Kidney (tissue), 14 donors: ENCODE results near the gene SHISAL1. TPM values are rescaled to one million over a fixed set of nuclear protein-coding genes. Genes with fewer than 3 reads are reported as not detected.
A peak's percentile ranks its signal among the peaks of the same experiment; 100 is the strongest.
"Not testable (repeated sequence)": the region's sequence is repeated elsewhere in the genome, so short reads cannot be mapped to it uniquely, and the experiment has no call there.

ENCODE experiments used
- DNase-seq, 5 donors: peaks; one replicate each; pipeline ENCODE4 v3.0.0-alpha.2; 2013 to 2020
- FAIRE-seq: peaks from 2 replicates; lab custom pipeline; 2012; peaks lifted over from hg19 to GRCh38; lab: Jason Lieb, UNC
- H3K27ac ChIP-seq, 2 donors: one replicate each; pipeline ENCODE4 v1.7.0; 2013; ENCODE audit warnings: low read depth in 2 of 2, low read length in 2 of 2, inconsistent platforms in 1 of 2
- H3K27me3 ChIP-seq: one replicate; pipeline ENCODE4 v1.7.1; 2013; ENCODE audit warnings: low read length, inconsistent platforms; ENCODE audit not compliant: control insufficient read depth, insufficient read depth
- H3K36me3 ChIP-seq, 3 donors: one replicate each; pipeline versions ENCODE4 v1.7.0 to v1.7.1; 2013; ENCODE audit warnings: low read length in 3 of 3, control low read depth in 1 of 3, inconsistent platforms in 1 of 3; ENCODE audit not compliant: insufficient read depth in 3 of 3, control insufficient read depth in 2 of 3
- H3K4me1 ChIP-seq, 3 donors: one replicate each; pipeline versions ENCODE4 v1.7.0 to v1.7.1; 2013; ENCODE audit warnings: low read length in 3 of 3, inconsistent platforms in 1 of 3, low read depth in 1 of 3; ENCODE audit not compliant: control insufficient read depth in 2 of 3, insufficient read depth in 2 of 3
- H3K4me3 ChIP-seq, 3 donors: one replicate each; pipeline versions ENCODE4 v1.7.0 to v1.8.1; 2013; ENCODE audit warnings: low read length in 3 of 3, control low read depth in 1 of 3, inconsistent platforms in 1 of 3
- H3K9ac ChIP-seq, 3 donors: one replicate each; pipeline versions ENCODE4 v1.7.0 to v1.7.1; 2013; ENCODE audit warnings: low read length in 3 of 3, control low read depth in 1 of 3, inconsistent platforms in 1 of 3
- H3K9me3 ChIP-seq, 3 donors: one replicate each; pipeline versions ENCODE4 v1.7.0 to v1.7.1; 2013; ENCODE audit warnings: low read length in 3 of 3, control low read depth in 1 of 3, inconsistent platforms in 1 of 3; ENCODE audit not compliant: control insufficient read depth in 2 of 3, insufficient read depth in 1 of 3
- intact Hi-C: fragments of 100-400 bp; cut with DNase I; formaldehyde crosslinking; loops from one replicate; pipeline ENCODE4 v1.11.1; 2022
- polyA plus RNA-seq: library from polyadenylated mRNA; stranded (reverse); fragments of 350-450 nt; fragmentation: Illumina TruSeq; extraction: RNeasy Lipid Tissue Mini Kit (QIAGEN cat#74804); gene quantifications from one replicate; pipeline ENCODE4 v1.2.3, GENCODE V29; 2014; ENCODE audit warnings: low read depth, low replicate concordance; ENCODE audit not compliant: insufficient read depth
- total RNA-seq: library from RNA; stranded (reverse); fragmentation: NEBNext Ultra II Directional; extraction: Animal tissue kit (Norgen Biotek cat#: 25700); gene quantifications from one replicate; pipeline ENCODE4 v1.2.1, GENCODE V29; 2021
- TF ChIP-seq, protein P1 (sequence below): IDR thresholded peaks from 3 replicates; pipeline ENCODE4 v1.5.1; 2012; ENCODE audit warnings: mild to moderate bottlenecking, moderate library complexity, borderline replicate concordance; ENCODE audit not compliant: insufficient read depth; ENCODE audit errors: extremely low read depth
- donor health status: control.
- donor health status: control.
- donor health status: control.
- donor health status: control.
- donor health status: control.
- donor health status: DM: yes; HTN: yes; CAD: no.
- donor health status: Normal renal cell carcinoma (clear cell type).

Gene SHISAL1
- total and polyA plus RNA-seq, 2 donors from 2014 or later: 0.04 to 1.1 TPM

GRCh38 chr22:44304354-44304753 is 8.4 kb downstream of the SHISAL1 start:
- Histone ChIP-seq H3K27ac (no peak overlapping the region), H3K4me1 (no peaks in the 10 kb centered on the region), H3K36me3 (no peaks in the 10 kb centered on the region), H3K9ac (no peak overlapping the region), H3K27me3 (no peaks in the 10 kb centered on the region), H3K4me3 (no peak overlapping the region), H3K9me3 (no peaks in the 10 kb centered on the region)
- DNase-seq: peak in 1 of 5 donors; percentile 34
- FAIRE-seq: no peak
- intact Hi-C loops: no loop called here
- TF ChIP-seq, protein P1, sequence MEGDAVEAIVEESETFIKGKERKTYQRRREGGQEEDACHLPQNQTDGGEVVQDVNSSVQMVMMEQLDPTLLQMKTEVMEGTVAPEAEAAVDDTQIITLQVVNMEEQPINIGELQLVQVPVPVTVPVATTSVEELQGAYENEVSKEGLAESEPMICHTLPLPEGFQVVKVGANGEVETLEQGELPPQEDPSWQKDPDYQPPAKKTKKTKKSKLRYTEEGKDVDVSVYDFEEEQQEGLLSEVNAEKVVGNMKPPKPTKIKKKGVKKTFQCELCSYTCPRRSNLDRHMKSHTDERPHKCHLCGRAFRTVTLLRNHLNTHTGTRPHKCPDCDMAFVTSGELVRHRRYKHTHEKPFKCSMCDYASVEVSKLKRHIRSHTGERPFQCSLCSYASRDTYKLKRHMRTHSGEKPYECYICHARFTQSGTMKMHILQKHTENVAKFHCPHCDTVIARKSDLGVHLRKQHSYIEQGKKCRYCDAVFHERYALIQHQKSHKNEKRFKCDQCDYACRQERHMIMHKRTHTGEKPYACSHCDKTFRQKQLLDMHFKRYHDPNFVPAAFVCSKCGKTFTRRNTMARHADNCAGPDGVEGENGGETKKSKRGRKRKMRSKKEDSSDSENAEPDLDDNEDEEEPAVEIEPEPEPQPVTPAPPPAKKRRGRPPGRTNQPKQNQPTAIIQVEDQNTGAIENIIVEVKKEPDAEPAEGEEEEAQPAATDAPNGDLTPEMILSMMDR: no peak

DNA sequence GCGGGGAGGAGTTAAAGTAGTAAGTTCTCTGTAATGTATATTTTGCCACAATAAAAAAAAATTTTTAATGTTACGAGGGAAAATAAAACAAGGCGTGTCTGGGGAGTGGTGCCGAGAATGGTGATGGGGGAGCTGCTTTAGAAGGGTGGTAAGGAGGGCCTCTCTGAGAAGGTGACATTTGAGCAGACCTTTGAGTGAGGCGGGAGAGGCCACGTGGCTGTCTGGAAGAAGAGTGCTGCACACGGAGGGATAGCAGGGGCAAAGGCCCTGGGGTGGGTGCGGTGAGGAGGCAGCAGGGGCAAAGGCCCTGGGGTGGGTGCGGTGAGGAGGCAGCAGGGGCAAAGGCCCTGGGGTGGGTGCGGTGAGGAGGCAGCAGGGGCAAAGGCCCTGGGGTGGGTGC is 10.4 kb downstream of the SHISAL1 start:
- FAIRE-seq, intact Hi-C loops: not testable (repeated sequence)

GRCh38 chr22:44301039-44301438 is 11.7 kb downstream of the SHISAL1 start:
- TF ChIP-seq, protein P1: no peak
- Histone ChIP-seq H3K9me3 (no peaks in the 10 kb centered on the region), H3K4me1 (no peaks in the 10 kb centered on the region), H3K4me3 (no peak overlapping the region), H3K27me3 (no peaks in the 10 kb centered on the region), H3K36me3 (no peaks in the 10 kb centered on the region), H3K27ac (no peak overlapping the region), H3K9ac (no peak overlapping the region)
- DNase-seq (no peak), FAIRE-seq (no peak)
- intact Hi-C loops: no loop called here

More for the DNA sequence above, 10.4 kb downstream of the SHISAL1 start:
- not testable (repeated sequence) for H3K4me1 ChIP-seq, H3K27me3 ChIP-seq, H3K4me3 ChIP-seq, H3K27ac ChIP-seq, H3K9me3 ChIP-seq, H3K9ac ChIP-seq, H3K36me3 ChIP-seq, DNase-seq

- H3K9ac ChIP-seq: no peak overlapping the region
- DNase-seq (no peak), FAIRE-seq (no peak)
- H3K27me3 ChIP-seq: no peaks in the 10 kb centered on the region
- TF ChIP-seq, protein P1: no peak
- H3K4me3 ChIP-seq: no peak overlapping the region
- intact Hi-C loops: no loop called here
- H3K27ac ChIP-seq: no peak overlapping the region
- no peaks in the 10 kb centered on the region for H3K36me3 ChIP-seq
- no peaks in the 10 kb centered on the region for H3K4me1 ChIP-seq
- H3K9me3 ChIP-seq: no peaks in the 10 kb centered on the region
These were observed 13.6 kb downstream of the SHISAL1 start for GRCh38 chr22:44299124-44299523.
